Transverse colon (tissue), 4 donors: ENCODE measurements around the gene PPP2R2C.

ENCODE experiments used
- CTCF ChIP-seq, 5 experiments: fragments of 200-600 bp in 3 of 5; fragments of 450-650 bp in 2 of 5; sonication (generic) in 3 of 5; IDR thresholded peaks; 1 replicate in 2 of 5; 2 replicates in 3 of 5; pipeline ENCODE4 v1.5.1; 2016 to 2017; ENCODE audit warnings: antibody characterized with exemption in 5 of 5, inconsistent platforms in 3 of 5, mild to moderate bottlenecking in 2 of 5, moderate library complexity in 1 of 5
- EP300 ChIP-seq: sonication (generic); formaldehyde crosslinking; IDR thresholded peaks from one replicate; pipeline ENCODE4 v1.6.1; 2017; ENCODE audit warnings: antibody characterized with exemption, low read depth
- POLR2A ChIP-seq: fragments of 450-650 bp; IDR thresholded peaks from one replicate; pipeline ENCODE4 v1.6.1; 2016; ENCODE audit warnings: antibody characterized with exemption, mild to moderate bottlenecking, moderate library complexity
- POLR2AphosphoS5 ChIP-seq, 3 donors: sonication (generic); formaldehyde crosslinking; IDR thresholded peaks; one replicate each; pipeline ENCODE4 v1.6.1; 2016; ENCODE audit warnings: antibody characterized with exemption in 3 of 3

GRCh38 chr4:6453688-6453990, 18.8 kb downstream of the PPP2R2C start:
- TF ChIP-seq POLR2AphosphoS5 (IDR thresholded peaks at IDR 0.05): no peak
- TF ChIP-seq CTCF (IDR thresholded peaks at IDR 0.05): no peak
- TF ChIP-seq POLR2A: no peak
- TF ChIP-seq EP300: no peak
